Uterus (tissue), 4 donors: ENCODE data around the gene NOG. TPM values are rescaled to one million over a fixed set of nuclear protein-coding genes. Genes with fewer than 3 reads are reported as not detected.
A peak's percentile ranks its signal among the peaks of the same experiment; 100 is the strongest.

ENCODE experiments used
- DNase-seq, 2 donors: peaks; one replicate each; pipeline ENCODE4 v3.0.0-alpha.2; 2019 to 2020
- H3K27ac ChIP-seq, 2 donors: fragments of 200-600 bp; sonication (generic); 1 replicate in 1 of 2; 2 replicates in 1 of 2; pipeline ENCODE4 v1.5.1; 2016 to 2018
- H3K27me3 ChIP-seq, 2 donors: fragments of 200-600 bp; sonication (generic); one replicate each; pipeline ENCODE4 v1.5.1; 2018 to 2019; ENCODE audit warnings: control low read depth in 1 of 2
- H3K36me3 ChIP-seq, 2 donors: fragments of 200-600 bp; sonication (generic); one replicate each; pipeline ENCODE4 v1.5.1; 2019; ENCODE audit warnings: control low read depth in 1 of 2
- H3K4me1 ChIP-seq, 2 donors: fragments of 200-600 bp; sonication (generic); one replicate each; pipeline ENCODE4 v1.5.1; 2018 to 2019; ENCODE audit warnings: control low read depth in 1 of 2
- H3K4me3 ChIP-seq, 2 donors: fragments of 200-600 bp; sonication (generic); 1 replicate in 1 of 2; 2 replicates in 1 of 2; pipeline ENCODE4 v1.5.1; 2018 to 2019; ENCODE audit warnings: mild to moderate bottlenecking in 1 of 2
- H3K9me3 ChIP-seq, 2 donors: fragments of 200-600 bp; sonication (generic); one replicate each; pipeline ENCODE4 v1.5.1; 2019; ENCODE audit warnings: control low read depth in 1 of 2
- POLR2A ChIP-seq, 2 donors: fragments of 450-650 bp; IDR thresholded peaks; one replicate each; pipeline ENCODE4 v1.6.1; 2016; ENCODE audit warnings: antibody characterized with exemption in 2 of 2, mild to moderate bottlenecking in 1 of 2, moderate library complexity in 1 of 2
- intact Hi-C: fragments of 100-400 bp; cut with DNase I; formaldehyde crosslinking; loops from one replicate; pipeline ENCODE4 v1.15.1; 2023; ENCODE audit warnings: low total_unique reads
- total RNA-seq, 4 donors: library from RNA; depleted of rRNA in 3 of 4; stranded (reverse); fragments of >200 nt in 3 of 4; gene quantifications; one replicate each; pipeline versions ENCODE4 v1.1.0 to v1.2.4, GENCODE V29; 2014 to 2023
- TF ChIP-seq, protein P1 (sequence below), 4 experiments: fragments of 200-600 bp in 2 of 4; fragments of 450-650 bp in 2 of 4; sonication (generic) in 2 of 4; IDR thresholded peaks; one replicate each; pipeline ENCODE4 v1.5.1; 2016 to 2019; ENCODE audit warnings: antibody characterized with exemption in 4 of 4, mild to moderate bottlenecking in 2 of 4, moderate library complexity in 1 of 4
- donor health status: DM: yes; HTN: yes; CAD: no.

The NOG gene
- total RNA-seq, 4 donors from 2014 or later: 0.21 to 2.6 TPM; not detected in 2

DNA sequence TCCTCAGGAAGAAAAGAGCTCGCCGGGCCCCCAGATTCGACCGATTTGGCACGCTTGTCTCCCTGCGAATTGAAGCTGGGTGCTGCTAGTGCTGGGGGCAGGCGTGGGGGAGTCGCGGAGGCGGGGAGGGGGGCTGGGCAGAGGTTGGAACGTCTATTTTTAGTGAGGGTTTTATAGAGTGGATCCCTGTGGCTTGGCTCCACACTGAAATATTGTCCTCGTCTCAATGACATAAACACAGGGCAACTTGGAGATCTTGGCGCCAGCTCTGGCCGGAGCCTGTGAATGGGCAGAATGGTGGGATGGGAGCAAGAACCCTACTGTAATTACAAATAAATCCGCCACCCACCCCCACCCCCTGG, 15.7 kb upstream of the NOG start:
- H3K9me3 ChIP-seq: no peaks in the 10 kb centered on the region
- no peak overlapping the region for H3K4me3 ChIP-seq
- intact Hi-C loops: no loop called here

GRCh38 chr17:56581635-56582627, 11.6 kb upstream of the NOG start:
- Histone ChIP-seq H3K27ac (no peak overlapping the region), H3K9me3 (no peaks in the 10 kb centered on the region), H3K4me3 (no peak overlapping the region), H3K36me3 (no peaks in the 10 kb centered on the region), H3K27me3 (no peaks in the 10 kb centered on the region), H3K4me1 (no peaks in the 10 kb centered on the region)
- TF ChIP-seq POLR2A (IDR thresholded peaks at IDR 0.05): no peak
- TF ChIP-seq, protein P1, sequence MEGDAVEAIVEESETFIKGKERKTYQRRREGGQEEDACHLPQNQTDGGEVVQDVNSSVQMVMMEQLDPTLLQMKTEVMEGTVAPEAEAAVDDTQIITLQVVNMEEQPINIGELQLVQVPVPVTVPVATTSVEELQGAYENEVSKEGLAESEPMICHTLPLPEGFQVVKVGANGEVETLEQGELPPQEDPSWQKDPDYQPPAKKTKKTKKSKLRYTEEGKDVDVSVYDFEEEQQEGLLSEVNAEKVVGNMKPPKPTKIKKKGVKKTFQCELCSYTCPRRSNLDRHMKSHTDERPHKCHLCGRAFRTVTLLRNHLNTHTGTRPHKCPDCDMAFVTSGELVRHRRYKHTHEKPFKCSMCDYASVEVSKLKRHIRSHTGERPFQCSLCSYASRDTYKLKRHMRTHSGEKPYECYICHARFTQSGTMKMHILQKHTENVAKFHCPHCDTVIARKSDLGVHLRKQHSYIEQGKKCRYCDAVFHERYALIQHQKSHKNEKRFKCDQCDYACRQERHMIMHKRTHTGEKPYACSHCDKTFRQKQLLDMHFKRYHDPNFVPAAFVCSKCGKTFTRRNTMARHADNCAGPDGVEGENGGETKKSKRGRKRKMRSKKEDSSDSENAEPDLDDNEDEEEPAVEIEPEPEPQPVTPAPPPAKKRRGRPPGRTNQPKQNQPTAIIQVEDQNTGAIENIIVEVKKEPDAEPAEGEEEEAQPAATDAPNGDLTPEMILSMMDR (IDR thresholded peaks at IDR 0.05): no peak
- no peak for DNase-seq
- intact Hi-C loops: no loop called here

More for the DNA sequence above, 15.7 kb upstream of the NOG start:
- no peaks in the 10 kb centered on the region for H3K27me3 ChIP-seq
- no peaks in the 10 kb centered on the region for H3K36me3 ChIP-seq
- H3K27ac ChIP-seq: no peak overlapping the region
- TF ChIP-seq POLR2A (IDR thresholded peaks at IDR 0.05): no peak
- TF ChIP-seq, protein P1 (IDR thresholded peaks at IDR 0.05): no peak
- no peaks in the 10 kb centered on the region for H3K4me1 ChIP-seq
- DNase-seq: no peak

DNA sequence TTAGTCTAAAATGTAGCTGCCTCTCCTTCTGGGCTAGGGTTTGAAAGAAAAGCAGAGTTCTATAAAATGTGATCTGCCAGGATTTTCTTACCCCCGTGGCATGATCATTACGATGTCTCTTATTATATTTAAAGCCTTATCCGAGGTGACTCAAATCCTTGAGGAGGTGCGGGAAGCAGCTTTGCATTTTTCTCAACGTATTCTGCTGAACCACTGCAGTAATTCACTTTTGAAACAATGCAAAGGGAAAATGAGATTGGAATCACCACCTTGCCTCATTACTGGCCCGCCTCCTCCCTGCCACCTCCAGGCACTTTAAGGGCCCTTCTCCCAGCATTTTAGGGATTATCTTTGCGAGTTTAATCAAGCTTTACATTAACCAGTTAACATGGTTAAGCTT, 9.7 kb upstream of the NOG start:
- TF ChIP-seq POLR2A (IDR thresholded peaks at IDR 0.05): no peak
- TF ChIP-seq, protein P1 (IDR thresholded peaks at IDR 0.05): no peak
- H3K4me3 ChIP-seq: no peak overlapping the region
- no peaks in the 10 kb centered on the region for H3K9me3 ChIP-seq
- H3K27me3 ChIP-seq: peaks cover 0 to 6% of the 10 kb centered on the region in 2 donors
- H3K4me1 ChIP-seq: no peaks in the 10 kb centered on the region
- H3K27ac ChIP-seq: no peak overlapping the region
- no peak for DNase-seq
- intact Hi-C loops: no loop called here
- H3K36me3 ChIP-seq: no peaks in the 10 kb centered on the region

DNA sequence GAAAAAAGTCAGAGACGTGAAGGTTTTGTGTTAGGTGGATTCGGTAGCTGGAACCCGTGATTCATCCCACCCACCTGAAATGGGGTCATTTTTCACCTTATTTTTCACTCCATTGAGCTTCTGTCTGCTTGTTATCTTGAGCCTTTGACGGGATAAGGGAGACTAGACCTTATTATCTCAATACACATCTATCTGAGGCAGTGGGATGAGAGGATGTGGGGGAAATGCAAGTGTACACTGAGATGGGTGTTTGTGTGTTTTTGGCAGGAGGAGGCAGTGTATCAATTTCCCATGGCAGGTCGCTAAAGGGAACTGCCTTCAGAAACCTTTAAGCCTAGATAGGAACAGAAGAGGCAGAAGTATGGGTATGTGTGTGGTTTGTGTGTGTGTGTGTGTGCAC, 6.2 kb upstream of the NOG start:
- DNase-seq: no peak
- Histone ChIP-seq H3K4me3 (no peak overlapping the region), H3K27me3 (peaks cover 0 to 16% of the 10 kb centered on the region in 2 donors), H3K9me3 (no peaks in the 10 kb centered on the region), H3K4me1 (no peaks in the 10 kb centered on the region), H3K36me3 (no peaks in the 10 kb centered on the region), H3K27ac (no peak overlapping the region)
- TF ChIP-seq POLR2A (IDR thresholded peaks at IDR 0.05): no peak
- TF ChIP-seq, protein P1 (IDR thresholded peaks at IDR 0.05): no peak
- intact Hi-C loops: no loop called here

GRCh38 chr17:56592487-56593085, 913 bp upstream of the NOG start:
- TF ChIP-seq, protein P1 (IDR thresholded peaks at IDR 0.05): peak; percentile 56 to 96 (median 92)
- TF ChIP-seq POLR2A (IDR thresholded peaks at IDR 0.05): no peak
- DNase-seq: peak; percentile 18 to 47
- Histone ChIP-seq H3K27me3 (peaks cover 9 to 35% of the 10 kb centered on the region in 2 donors), H3K4me3 (peak overlapping the region; percentile 22 to 39), H3K4me1 (peaks cover 0 to 28% of the 10 kb centered on the region in 2 donors), H3K27ac (no peak overlapping the region), H3K36me3 (no peaks in the 10 kb centered on the region), H3K9me3 (no peaks in the 10 kb centered on the region)
- intact Hi-C loops: loop anchor here (10.0 kb wide), 1 partner anchor 122 kb away; no protein-coding TSS in a partner anchor
